PFSK-1 (cell line): Measurements from ENCODE around the gene METTL24.

Experiments used
- FOXP2 ChIP-seq: optimal IDR thresholded peaks from 2 replicates; pipeline ENCODE3; 2011; ENCODE audit warnings: borderline replicate concordance, control low read depth, inconsistent platforms; ENCODE audit not compliant: insufficient read depth; ENCODE audit errors: extremely low read length, extremely low read depth
- TAF1 ChIP-seq: IDR thresholded peaks from 2 replicates; pipeline ENCODE4 v1.6.1; 2012; ENCODE audit warnings: low read length, control low read depth, borderline replicate concordance; ENCODE audit not compliant: insufficient read depth

GRCh38 chr6:110214338-110214737, 143.8 kb downstream of the METTL24 start:
- TF ChIP-seq TAF1, result no peak
- TF ChIP-seq FOXP2, result no peak
